ENCODE data around the gene MAG.

DNA sequence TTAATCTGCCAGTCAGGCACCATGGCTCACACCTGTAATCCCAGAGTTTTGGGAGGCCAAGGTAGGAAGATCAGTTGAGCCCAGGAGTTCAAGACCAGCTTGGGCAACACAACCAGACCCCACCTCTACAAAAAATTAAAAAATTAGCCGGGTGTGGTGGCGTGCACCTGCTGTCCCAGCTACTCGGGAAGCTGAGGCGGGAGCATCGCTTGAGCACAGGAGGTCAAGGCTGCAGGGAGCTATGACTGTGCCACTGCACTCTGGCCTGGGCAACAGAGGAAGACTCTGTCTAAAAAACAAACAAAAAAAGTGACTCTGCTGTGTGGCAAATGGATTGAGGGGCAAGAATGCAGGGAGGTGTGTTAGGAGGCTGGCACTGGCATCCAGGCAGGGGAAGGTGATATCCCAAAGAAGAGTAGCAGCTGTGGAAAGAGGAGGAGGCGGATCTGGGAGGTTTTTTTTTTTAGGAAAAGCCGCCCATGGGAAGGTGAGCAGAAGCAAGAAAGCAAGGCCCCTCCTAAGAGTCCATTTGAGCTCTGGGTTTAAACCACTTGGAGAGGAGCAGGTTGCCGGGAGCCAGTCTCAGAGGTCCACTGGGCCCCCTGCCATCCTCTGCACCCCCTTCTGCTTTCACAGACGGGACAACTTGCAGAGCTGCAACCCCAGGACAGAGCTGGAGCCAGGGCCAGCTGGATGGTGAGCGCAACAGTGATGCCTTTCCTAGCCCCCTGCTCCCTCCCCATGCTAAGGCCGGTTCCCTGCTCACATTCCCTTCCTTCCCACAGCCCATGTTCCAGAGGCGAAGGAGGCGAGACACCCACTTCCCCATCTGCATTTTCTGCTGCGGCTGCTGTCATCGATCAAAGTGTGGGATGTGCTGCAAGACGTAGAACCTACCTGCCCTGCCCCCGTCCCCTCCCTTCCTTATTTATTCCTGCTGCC, 7.5 kb upstream of the MAG start:
- TF ChIP-seq, protein P1, sequence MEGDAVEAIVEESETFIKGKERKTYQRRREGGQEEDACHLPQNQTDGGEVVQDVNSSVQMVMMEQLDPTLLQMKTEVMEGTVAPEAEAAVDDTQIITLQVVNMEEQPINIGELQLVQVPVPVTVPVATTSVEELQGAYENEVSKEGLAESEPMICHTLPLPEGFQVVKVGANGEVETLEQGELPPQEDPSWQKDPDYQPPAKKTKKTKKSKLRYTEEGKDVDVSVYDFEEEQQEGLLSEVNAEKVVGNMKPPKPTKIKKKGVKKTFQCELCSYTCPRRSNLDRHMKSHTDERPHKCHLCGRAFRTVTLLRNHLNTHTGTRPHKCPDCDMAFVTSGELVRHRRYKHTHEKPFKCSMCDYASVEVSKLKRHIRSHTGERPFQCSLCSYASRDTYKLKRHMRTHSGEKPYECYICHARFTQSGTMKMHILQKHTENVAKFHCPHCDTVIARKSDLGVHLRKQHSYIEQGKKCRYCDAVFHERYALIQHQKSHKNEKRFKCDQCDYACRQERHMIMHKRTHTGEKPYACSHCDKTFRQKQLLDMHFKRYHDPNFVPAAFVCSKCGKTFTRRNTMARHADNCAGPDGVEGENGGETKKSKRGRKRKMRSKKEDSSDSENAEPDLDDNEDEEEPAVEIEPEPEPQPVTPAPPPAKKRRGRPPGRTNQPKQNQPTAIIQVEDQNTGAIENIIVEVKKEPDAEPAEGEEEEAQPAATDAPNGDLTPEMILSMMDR (IDR thresholded peaks at IDR 0.05) = no peak
- TF ChIP-seq POLR2A (IDR thresholded peaks at IDR 0.05) = no peak
